Measurements from ENCODE around the gene CACNA2D4.

CACNA2D4 gene

GRCh38 chr12:1882405-1882804, 36.0 kb downstream of the CACNA2D4 start:
- no peak overlapping the region for H3K4me3 Mint-ChIP-seq
- H3K36me3 Mint-ChIP-seq (ENCODE audit: low read depth) = no peaks in the 10 kb centered on the region

GRCh38 chr12:1881936-1882335, 36.5 kb downstream of the CACNA2D4 start:
- H3K9me3 Mint-ChIP-seq = no peaks in the 10 kb centered on the region
- H3K4me3 Mint-ChIP-seq = no peak overlapping the region
- no peak overlapping the region for H3K27ac Mint-ChIP-seq
- DNase-seq (ENCODE audit: low spot score) = no peak
- no peaks in the 10 kb centered on the region for H3K36me3 Mint-ChIP-seq (ENCODE audit: low read depth)
- no peaks in the 10 kb centered on the region for H3K27me3 Mint-ChIP-seq (ENCODE audit: low read depth)
- H3K4me1 Mint-ChIP-seq (ENCODE audit: low read depth) = no peaks in the 10 kb centered on the region

More at GRCh38 chr12:1882405-1882804, 36.0 kb downstream of the CACNA2D4 start:
- H3K4me1 Mint-ChIP-seq (ENCODE audit: low read depth) = no peaks in the 10 kb centered on the region
- H3K27me3 Mint-ChIP-seq (ENCODE audit: low read depth) = peaks cover under 1% of the 10 kb centered on the region
- H3K9me3 Mint-ChIP-seq = no peaks in the 10 kb centered on the region
- no peak for DNase-seq (ENCODE audit: low spot score)
- no peak overlapping the region for H3K27ac Mint-ChIP-seq

- Mint-ChIP-seq H3K4me1 (ENCODE audit: low read depth) (no peaks in the 10 kb centered on the region), H3K27me3 (ENCODE audit: low read depth) (no peaks in the 10 kb centered on the region), H3K36me3 (ENCODE audit: low read depth) (no peaks in the 10 kb centered on the region), H3K4me3 (no peak overlapping the region), H3K27ac (no peak overlapping the region), H3K9me3 (no peaks in the 10 kb centered on the region)
- no peak for DNase-seq (ENCODE audit: low spot score)
These were observed 37.2 kb downstream of the CACNA2D4 start for GRCh38 chr12:1881301-1881700.

- DNase-seq (ENCODE audit: low spot score) = no peak
- H3K9me3 Mint-ChIP-seq = no peaks in the 10 kb centered on the region
These were observed 37.6 kb downstream of the CACNA2D4 start for GRCh38 chr12:1880876-1881275.

GRCh38 chr12:1880153-1880845, 38.2 kb downstream of the CACNA2D4 start:
- Mint-ChIP-seq H3K36me3 (ENCODE audit: low read depth) (no peaks in the 10 kb centered on the region), H3K4me3 (no peak overlapping the region), H3K27ac (no peak overlapping the region), H3K9me3 (no peaks in the 10 kb centered on the region), H3K4me1 (ENCODE audit: low read depth) (no peaks in the 10 kb centered on the region), H3K27me3 (ENCODE audit: low read depth) (no peaks in the 10 kb centered on the region)
- no peak for DNase-seq (ENCODE audit: low spot score)

More at GRCh38 chr12:1880876-1881275, 37.6 kb downstream of the CACNA2D4 start:
- H3K36me3 Mint-ChIP-seq (ENCODE audit: low read depth) = no peaks in the 10 kb centered on the region
- H3K27me3 Mint-ChIP-seq (ENCODE audit: low read depth) = no peaks in the 10 kb centered on the region
- no peak overlapping the region for H3K27ac Mint-ChIP-seq
- H3K4me3 Mint-ChIP-seq = no peak overlapping the region
- no peaks in the 10 kb centered on the region for H3K4me1 Mint-ChIP-seq (ENCODE audit: low read depth)

GRCh38 chr12:1879633-1880032, 38.8 kb downstream of the CACNA2D4 start:
- no peaks in the 10 kb centered on the region for H3K4me1 Mint-ChIP-seq (ENCODE audit: low read depth)
- H3K4me3 Mint-ChIP-seq = no peak overlapping the region
- no peaks in the 10 kb centered on the region for H3K9me3 Mint-ChIP-seq
- no peaks in the 10 kb centered on the region for H3K36me3 Mint-ChIP-seq (ENCODE audit: low read depth)
- no peaks in the 10 kb centered on the region for H3K27me3 Mint-ChIP-seq (ENCODE audit: low read depth)
- H3K27ac Mint-ChIP-seq = no peak overlapping the region
- DNase-seq (ENCODE audit: low spot score) = no peak

- H3K4me3 Mint-ChIP-seq = no peak overlapping the region
- H3K4me1 Mint-ChIP-seq (ENCODE audit: low read depth) = no peaks in the 10 kb centered on the region
- H3K27me3 Mint-ChIP-seq (ENCODE audit: low read depth) = no peaks in the 10 kb centered on the region
- H3K36me3 Mint-ChIP-seq (ENCODE audit: low read depth) = no peaks in the 10 kb centered on the region
- no peak for DNase-seq (ENCODE audit: low spot score)
- no peak overlapping the region for H3K27ac Mint-ChIP-seq
- H3K9me3 Mint-ChIP-seq = no peaks in the 10 kb centered on the region
These were observed 39.8 kb downstream of the CACNA2D4 start for GRCh38 chr12:1878695-1879094.

- Mint-ChIP-seq H3K4me3 (no peak overlapping the region), H3K27ac (no peak overlapping the region)
- DNase-seq (ENCODE audit: low spot score) = no peak
These were observed 40.2 kb downstream of the CACNA2D4 start for GRCh38 chr12:1878214-1878613.

GRCh38 chr12:1877169-1877878, 41.1 kb downstream of the CACNA2D4 start:
- Mint-ChIP-seq H3K9me3 (no peaks in the 10 kb centered on the region), H3K4me1 (ENCODE audit: low read depth) (no peaks in the 10 kb centered on the region), H3K4me3 (no peak overlapping the region), H3K27ac (no peak overlapping the region), H3K27me3 (ENCODE audit: low read depth) (no peaks in the 10 kb centered on the region), H3K36me3 (ENCODE audit: low read depth) (no peaks in the 10 kb centered on the region)
- no peak for DNase-seq (ENCODE audit: low spot score)

More at GRCh38 chr12:1878214-1878613, 40.2 kb downstream of the CACNA2D4 start:
- H3K4me1 Mint-ChIP-seq (ENCODE audit: low read depth) = no peaks in the 10 kb centered on the region
- no peaks in the 10 kb centered on the region for H3K9me3 Mint-ChIP-seq
- H3K27me3 Mint-ChIP-seq (ENCODE audit: low read depth) = no peaks in the 10 kb centered on the region
- H3K36me3 Mint-ChIP-seq (ENCODE audit: low read depth) = no peaks in the 10 kb centered on the region

GRCh38 chr12:1876086-1876485, 42.4 kb downstream of the CACNA2D4 start:
- Mint-ChIP-seq H3K27ac (no peak overlapping the region), H3K27me3 (ENCODE audit: low read depth) (no peaks in the 10 kb centered on the region), H3K9me3 (no peaks in the 10 kb centered on the region), H3K4me3 (no peak overlapping the region), H3K36me3 (ENCODE audit: low read depth) (no peaks in the 10 kb centered on the region), H3K4me1 (ENCODE audit: low read depth) (no peaks in the 10 kb centered on the region)
- no peak for DNase-seq (ENCODE audit: low spot score)

GRCh38 chr12:1875608-1876007, 42.8 kb downstream of the CACNA2D4 start:
- Mint-ChIP-seq H3K4me1 (ENCODE audit: low read depth) (no peaks in the 10 kb centered on the region), H3K36me3 (ENCODE audit: low read depth) (no peaks in the 10 kb centered on the region), H3K4me3 (no peak overlapping the region), H3K27me3 (ENCODE audit: low read depth) (no peaks in the 10 kb centered on the region), H3K27ac (no peak overlapping the region), H3K9me3 (no peaks in the 10 kb centered on the region)
- no peak for DNase-seq (ENCODE audit: low spot score)

- Mint-ChIP-seq H3K36me3 (ENCODE audit: low read depth) (no peaks in the 10 kb centered on the region), H3K27ac (no peak overlapping the region), H3K27me3 (ENCODE audit: low read depth) (no peaks in the 10 kb centered on the region), H3K4me1 (ENCODE audit: low read depth) (no peaks in the 10 kb centered on the region), H3K4me3 (no peak overlapping the region), H3K9me3 (no peaks in the 10 kb centered on the region)
- no peak for DNase-seq (ENCODE audit: low spot score)
These were observed 44.6 kb downstream of the CACNA2D4 start for GRCh38 chr12:1873531-1874510.

- no peak for DNase-seq (ENCODE audit: low spot score)
- no peaks in the 10 kb centered on the region for H3K4me1 Mint-ChIP-seq (ENCODE audit: low read depth)
- H3K27me3 Mint-ChIP-seq (ENCODE audit: low read depth) = no peaks in the 10 kb centered on the region
- no peaks in the 10 kb centered on the region for H3K36me3 Mint-ChIP-seq (ENCODE audit: low read depth)
- H3K9me3 Mint-ChIP-seq = no peaks in the 10 kb centered on the region
- H3K27ac Mint-ChIP-seq = no peak overlapping the region
- no peak overlapping the region for H3K4me3 Mint-ChIP-seq
These were observed 46.0 kb downstream of the CACNA2D4 start for GRCh38 chr12:1872448-1872847.

- no peak overlapping the region for H3K4me3 Mint-ChIP-seq
- no peaks in the 10 kb centered on the region for H3K9me3 Mint-ChIP-seq
- no peak for DNase-seq (ENCODE audit: low spot score)
- H3K36me3 Mint-ChIP-seq (ENCODE audit: low read depth) = no peaks in the 10 kb centered on the region
- H3K27ac Mint-ChIP-seq = no peak overlapping the region
- no peaks in the 10 kb centered on the region for H3K4me1 Mint-ChIP-seq (ENCODE audit: low read depth)
- peaks cover 4% of the 10 kb centered on the region for H3K27me3 Mint-ChIP-seq (ENCODE audit: low read depth)
These were observed 46.5 kb downstream of the CACNA2D4 start for GRCh38 chr12:1872001-1872400.

All from T-helper 2 cell treated with Interferon-gamma antibody and Interleukin-4, amounts not matched to agents 5 μg/mL and 100 μg/mL, for 36 hours (primary cell).